Nucleus accumbens (tissue), 56 donors: ENCODE measurements around the gene TNFAIP8.

ENCODE experiments used
- DNase-seq, 56 donors: peaks; one replicate each; lab custom pipeline; 2025; lab: John Stamatoyannopoulos, UW

TNFAIP8 gene

GRCh38 chr5:119328753-119329602 is 26.8 kb upstream of the TNFAIP8 start:
- DNase-seq = no peak

GRCh38 chr5:119329666-119330065 is 26.2 kb upstream of the TNFAIP8 start:
- no peak for DNase-seq

- DNase-seq = no peak
These were observed 25.2 kb upstream of the TNFAIP8 start for GRCh38 chr5:119330367-119331183.

GRCh38 chr5:119331566-119332095 is 24.2 kb upstream of the TNFAIP8 start:
- no peak for DNase-seq

GRCh38 chr5:119332208-119332607 is 23.6 kb upstream of the TNFAIP8 start:
- no peak for DNase-seq

- DNase-seq = no peak
These were observed 22.8 kb upstream of the TNFAIP8 start for GRCh38 chr5:119332978-119333401.

GRCh38 chr5:119333421-119333851 is 22.4 kb upstream of the TNFAIP8 start:
- DNase-seq = no peak

GRCh38 chr5:119335261-119335677 is 20.6 kb upstream of the TNFAIP8 start:
- no peak for DNase-seq

- DNase-seq = no peak
These were observed 19.6 kb upstream of the TNFAIP8 start for GRCh38 chr5:119336262-119336661.

- no peak for DNase-seq
These were observed 18.8 kb upstream of the TNFAIP8 start for GRCh38 chr5:119336845-119337580.

- DNase-seq = no peak
These were observed 17.4 kb upstream of the TNFAIP8 start for GRCh38 chr5:119338326-119338946.

- DNase-seq = no peak
These were observed 16.5 kb upstream of the TNFAIP8 start for GRCh38 chr5:119339344-119339743.

- no peak for DNase-seq
These were observed 15.9 kb upstream of the TNFAIP8 start for GRCh38 chr5:119339965-119340364.

GRCh38 chr5:119340597-119341218 is 15.1 kb upstream of the TNFAIP8 start:
- no peak for DNase-seq

- DNase-seq = no peak
These were observed 14.1 kb upstream of the TNFAIP8 start for GRCh38 chr5:119341452-119342349.

GRCh38 chr5:119342406-119342805 is 13.4 kb upstream of the TNFAIP8 start:
- no peak for DNase-seq

- DNase-seq = no peak
These were observed 12.8 kb upstream of the TNFAIP8 start for GRCh38 chr5:119343052-119343451.

GRCh38 chr5:119343766-119344165 is 12.1 kb upstream of the TNFAIP8 start:
- DNase-seq = no peak

- DNase-seq = no peak
These were observed 11.6 kb upstream of the TNFAIP8 start for GRCh38 chr5:119344231-119344630.
